ENCODE results near the gene XYLT1. TPM values are rescaled to one million over a fixed set of nuclear protein-coding genes. Genes with fewer than 3 reads are reported as not detected.

The XYLT1 gene
- total and polyA plus RNA-seq, 9 of the 15 experiments (the other 6 are each of a cell fraction or from before 2014, with no cell fraction given) = 0.03 to 0.09 (median 0.08) TPM; not detected in 6

GRCh38 chr16:17431012-17431411 is 39.7 kb downstream of the XYLT1 start:
- no peak overlapping the region for H3K27ac ChIP-seq (ENCODE audit: extremely low read depth, low read depth, low read length)
- H3K36me3 ChIP-seq (ENCODE audit: control insufficient read depth, insufficient read depth, low read length) = no peaks in the 10 kb centered on the region
- TF ChIP-seq ZBTB40 (IDR thresholded peaks at IDR 0.05) (peak; percentile 92), ZBTB40 (CRISPR knock-in tag; IDR thresholded peaks at IDR 0.05) (peak; percentile 87), KLF13 (tag; IDR thresholded peaks at IDR 0.05; ENCODE audit: borderline replicate concordance, low read depth) (peak; percentile 73; the same call in 1 of the 2 replicates), PTBP1 (IDR thresholded peaks at IDR 0.05; ENCODE audit: low read depth, low read length) (no peak), GATAD2B (IDR thresholded peaks at IDR 0.05; ENCODE audit: borderline replicate concordance) (no peak), ESRRB (CRISPR knock-in tag; IDR thresholded peaks at IDR 0.05; ENCODE audit: borderline replicate concordance) (no peak)
- in situ Hi-C loops (cut with MboI) = no loop called here
- ATAC-seq (no peak), DNase-seq (ENCODE audit: extremely low read depth in 1 of 4, low spot score in 3 of 4) (no peak), FAIRE-seq (no peak)
- H2AFZ ChIP-seq (ENCODE audit: low read depth, low read length) = no peak overlapping the region
- BruUV-seq (replicated peaks) = no TSS peak
- H3K27me3 ChIP-seq (ENCODE audit: control insufficient read depth in 2 of 2, insufficient read depth in 2 of 2, low read length in 2 of 2) = peaks cover 13 to 42% of the 10 kb centered on the region in 2 experiments; a peak in 4 of 5 replicates
- no peak overlapping the region for H3K4me2 ChIP-seq (ENCODE audit: insufficient read depth, low read length)
- no peaks in the 10 kb centered on the region for H3K4me1 ChIP-seq (replicated peaks in 1 of 2; ENCODE audit: control insufficient read depth in 2 of 2, insufficient read depth in 2 of 2, low read length in 2 of 2)
- no peak overlapping the region for H3K9ac ChIP-seq (ENCODE audit: insufficient read depth in 1 of 2, low read depth in 2 of 2, low read length in 2 of 2)
- peaks cover 9% of the 10 kb centered on the region for H4K20me1 ChIP-seq (replicated peaks; ENCODE audit: control insufficient read depth, insufficient read depth, low read length)
- no peaks in the 10 kb centered on the region for H3K9me1 ChIP-seq (ENCODE audit: control insufficient read depth, insufficient read depth, low read length)
- CTCF ChIA-PET (ENCODE audit: low intra/inter-chr PET ratio) = no interaction called here
- intact Hi-C loops (cut with micrococcal nuclease) = no loop called here
- no peaks in the 10 kb centered on the region for H3K79me2 ChIP-seq (ENCODE audit: control insufficient read depth, insufficient read depth, low read length)
- no peak overlapping the region for H3K4me3 ChIP-seq
- POLR2A ChIA-PET = interaction anchor here (0.6 to 0.8 kb wide), 3 partner anchors 11 to 200 kb away, joined by 3 to 4 read pairs (median 3); no protein-coding TSS in a partner anchor
- 0% methylated on average over 8 of the region's 8 CpGs for WGBS (ENCODE audit: insufficient coverage, low coverage, missing lambda C conversion rate)
- no peaks in the 10 kb centered on the region for H3K9me3 ChIP-seq (replicated peaks; ENCODE audit: control insufficient read depth, insufficient read depth, low read depth, low read length)

Measured in K562 (cell line).